ENCODE results near the gene SORL1. TPM values are rescaled to one million over a fixed set of nuclear protein-coding genes. Genes with fewer than 3 reads are reported as not detected.

The SORL1 gene
- total RNA-seq, 4 donors from 2014 or later = 12.1 to 42.8 (median 21.0) TPM

- Histone ChIP-seq H3K9me3 (no peaks in the 10 kb centered on the region), H3K4me3 (no peak overlapping the region), H3K27ac (no peak overlapping the region), H3K36me3 (no peaks in the 10 kb centered on the region), H3K4me1 (no peaks in the 10 kb centered on the region), H3K27me3 (no peaks in the 10 kb centered on the region)
- no peak for DNase-seq (ENCODE audit: low spot score in 2 of 2)
- 72% methylated on average over 11 of the region's 11 CpGs for WGBS
- TF ChIP-seq POLR2A (IDR thresholded peaks at IDR 0.05) (no peak), EP300 (IDR thresholded peaks at IDR 0.05) (no peak), POLR2AphosphoS5 (IDR thresholded peaks at IDR 0.05) (no peak), CTCF (IDR thresholded peaks at IDR 0.05) (no peak)
Measured at GRCh38 chr11:121572571-121573059, 120.5 kb downstream of the SORL1 start.

- Histone ChIP-seq H3K27ac (no peak overlapping the region), H3K9me3 (no peaks in the 10 kb centered on the region), H3K4me3 (no peak overlapping the region), H3K36me3 (no peaks in the 10 kb centered on the region), H3K27me3 (no peaks in the 10 kb centered on the region), H3K4me1 (no peaks in the 10 kb centered on the region)
- TF ChIP-seq EP300 (IDR thresholded peaks at IDR 0.05) (no peak), CTCF (IDR thresholded peaks at IDR 0.05) (no peak), POLR2A (IDR thresholded peaks at IDR 0.05) (no peak)
- no peak for DNase-seq (ENCODE audit: low spot score in 2 of 2)
Measured at GRCh38 chr11:121574801-121575200, 122.7 kb downstream of the SORL1 start.

GRCh38 chr11:121575250-121575962, 123.3 kb downstream of the SORL1 start:
- Histone ChIP-seq H3K36me3 (no peaks in the 10 kb centered on the region), H3K4me3 (no peak overlapping the region), H3K4me1 (no peaks in the 10 kb centered on the region), H3K9me3 (no peaks in the 10 kb centered on the region), H3K27ac (no peak overlapping the region), H3K27me3 (no peaks in the 10 kb centered on the region)
- 78% methylated on average over 10 of the region's 10 CpGs for WGBS
- TF ChIP-seq EP300 (IDR thresholded peaks at IDR 0.05) (no peak), POLR2A (IDR thresholded peaks at IDR 0.05) (no peak), CTCF (IDR thresholded peaks at IDR 0.05) (no peak)
- DNase-seq (ENCODE audit: low spot score in 2 of 2) = peak in 1 of 2 donors; percentile 68

GRCh38 chr11:121575963-121576290, 123.8 kb downstream of the SORL1 start:
- Histone ChIP-seq H3K4me3 (no peak overlapping the region), H3K27me3 (no peaks in the 10 kb centered on the region), H3K9me3 (no peaks in the 10 kb centered on the region), H3K27ac (no peak overlapping the region), H3K4me1 (no peaks in the 10 kb centered on the region), H3K36me3 (no peaks in the 10 kb centered on the region)
- 79% methylated on average over 5 of the region's 5 CpGs for WGBS
- no peak for TF ChIP-seq POLR2AphosphoS5 (IDR thresholded peaks at IDR 0.05)
- no peak for TF ChIP-seq EP300 (IDR thresholded peaks at IDR 0.05)
- TF ChIP-seq POLR2A (IDR thresholded peaks at IDR 0.05) = no peak
- TF ChIP-seq CTCF (IDR thresholded peaks at IDR 0.05) = no peak
- DNase-seq (ENCODE audit: low spot score in 2 of 2) = no peak

- Histone ChIP-seq H3K27me3 (no peaks in the 10 kb centered on the region), H3K36me3 (no peaks in the 10 kb centered on the region), H3K4me3 (no peak overlapping the region), H3K4me1 (no peaks in the 10 kb centered on the region), H3K9me3 (no peaks in the 10 kb centered on the region), H3K27ac (no peak overlapping the region)
- 56% methylated on average over 7 of the region's 7 CpGs for WGBS
- TF ChIP-seq CTCF (IDR thresholded peaks at IDR 0.05) = no peak
- TF ChIP-seq EP300 (IDR thresholded peaks at IDR 0.05) = no peak
- no peak for TF ChIP-seq POLR2A (IDR thresholded peaks at IDR 0.05)
- TF ChIP-seq POLR2AphosphoS5 (IDR thresholded peaks at IDR 0.05) = no peak
- DNase-seq (ENCODE audit: low spot score in 2 of 2) = peak in 1 of 2 donors; percentile 76
Measured at GRCh38 chr11:121576531-121576930, 124.4 kb downstream of the SORL1 start.

All from suprapubic skin (tissue), 4 donors.